Measurements from ENCODE around the gene CSTB. TPM values are rescaled to one million over a fixed set of nuclear protein-coding genes. Genes with fewer than 3 reads are reported as not detected.

CSTB gene, protein sequence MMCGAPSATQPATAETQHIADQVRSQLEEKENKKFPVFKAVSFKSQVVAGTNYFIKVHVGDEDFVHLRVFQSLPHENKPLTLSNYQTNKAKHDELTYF
- 11.4 and 13.8 TPM in 2 replicates for total RNA-seq

DNA sequence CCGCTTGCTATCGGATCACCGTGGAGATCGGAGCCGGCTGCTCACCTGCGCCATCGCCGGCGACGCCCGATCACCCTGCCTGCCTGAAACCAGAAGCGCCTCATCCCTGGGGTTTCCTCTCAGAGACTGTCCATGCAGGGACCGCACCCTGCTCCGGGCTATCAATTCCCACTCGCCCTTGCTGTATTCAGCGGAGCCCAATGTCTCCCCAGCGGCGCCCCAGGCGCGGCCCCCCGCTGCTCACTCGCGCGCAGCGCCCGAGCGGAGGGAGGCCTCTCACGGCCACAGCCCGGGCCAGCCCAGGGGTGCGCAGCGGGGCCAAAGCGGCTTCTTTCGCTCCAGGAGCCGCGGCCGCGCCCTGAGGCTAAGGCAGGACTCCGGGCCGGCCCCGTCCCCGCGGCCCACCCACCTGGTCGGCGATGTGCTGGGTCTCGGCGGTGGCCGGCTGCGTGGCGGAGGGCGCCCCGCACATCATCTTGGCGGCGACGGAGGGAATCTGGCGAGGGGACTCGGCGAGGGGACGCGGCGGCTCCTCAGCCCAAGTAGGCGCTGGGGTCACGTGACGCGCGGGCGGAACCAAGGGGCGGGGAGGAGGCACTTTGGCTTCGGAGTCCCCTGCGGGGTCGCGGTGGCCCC, at the start of gene CSTB:
TSS of gene CSTB (minus strand) at position 514 of the 636 bp plus-strand sequence. CDS start at position 475, 39 bp downstream.

DNA sequence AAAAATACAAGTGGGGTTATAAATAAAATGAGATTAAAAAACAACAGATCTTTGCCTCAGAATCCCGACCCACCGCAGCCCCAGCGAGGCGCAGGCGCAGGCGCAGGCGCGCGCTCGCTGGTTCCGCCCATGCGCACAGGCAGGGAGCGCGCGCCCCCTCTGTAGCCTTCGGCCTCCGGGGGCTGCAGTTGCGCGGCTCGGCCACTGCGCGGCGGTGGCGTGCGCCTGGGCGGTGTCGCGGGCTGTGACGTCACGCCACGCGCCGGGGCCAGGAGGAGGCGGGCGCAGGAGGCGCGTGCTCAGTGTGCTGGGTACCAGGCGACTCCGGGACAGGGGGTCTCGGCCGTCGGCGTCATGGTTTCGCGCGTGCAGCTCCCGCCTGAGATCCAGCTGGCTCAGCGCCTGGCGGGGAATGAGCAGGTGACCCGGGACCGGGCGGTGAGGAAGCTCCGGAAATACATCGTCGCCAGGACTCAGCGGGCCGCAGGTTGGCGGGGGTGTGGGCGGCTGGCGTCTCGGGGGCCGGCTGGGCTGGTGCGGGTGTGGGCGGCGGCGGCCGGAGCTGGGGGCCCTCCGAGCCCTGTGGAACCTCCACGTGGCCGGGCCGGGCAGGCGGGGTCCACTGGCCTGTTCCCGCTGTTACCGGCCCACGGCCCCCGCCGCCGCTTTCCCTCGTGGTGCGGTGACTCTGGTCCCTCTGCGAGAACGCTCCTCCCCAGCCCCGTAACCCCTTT, 13.3 kb upstream of the CSTB start, which contains the start of gene RRP1:
TSS of gene RRP1 (plus strand) at position 302 of the 734 bp plus-strand sequence. CDS start at position 355, 53 bp downstream.

Small RNA genes within 50 kb of the gene (small RNA-seq; reads per million reads assigned to genes)
- not detected for gene AP001052.1

Other genes starting within 250 kb of the CSTB start
- gene HSF2BP, start 116.8 kb downstream of the CSTB start, total RNA-seq = 0.97 and 2.3 TPM in 2 replicates
- gene RRP1B, start 116.7 kb downstream of the CSTB start, total RNA-seq = 22.6 and 28.2 TPM in 2 replicates
- 83.7 and 93.3 TPM in 2 replicates for gene PDXK, start 57.2 kb downstream of the CSTB start, total RNA-seq
- 18.5 and 21.4 TPM in 2 replicates for gene RRP1, start 13.3 kb upstream of the CSTB start, total RNA-seq
- 43.6 and 44.9 TPM in 2 replicates for gene AGPAT3, start 88.9 kb upstream of the CSTB start, total RNA-seq
- 31.9 and 35.7 TPM in 2 replicates for gene TRAPPC10, start 236.0 kb upstream of the CSTB start, total RNA-seq